Colonic mucosa (tissue), 4 donors: ENCODE results near the gene PLEKHA1. TPM values are rescaled to one million over a fixed set of nuclear protein-coding genes. Genes with fewer than 3 reads are reported as not detected.

Experiments
- DNase-seq: peaks from one replicate; pipeline ENCODE4 v3.0.0-alpha.2; 2020
- H3K27ac ChIP-seq: fragments of 200-600 bp; one replicate; pipeline ENCODE4 v1.8.0; 2021
- H3K27me3 ChIP-seq: fragments of 200-600 bp; one replicate; pipeline ENCODE4 v1.8.0; 2021
- H3K36me3 ChIP-seq: fragments of 200-600 bp; one replicate; pipeline ENCODE4 v1.8.0; 2021
- H3K4me1 ChIP-seq: fragments of 200-600 bp; one replicate; pipeline ENCODE4 v1.8.0; 2021; ENCODE audit warnings: mild to moderate bottlenecking
- H3K4me3 ChIP-seq: fragments of 200-600 bp; one replicate; pipeline ENCODE4 v1.8.0; 2021
- H3K9ac ChIP-seq, 2 donors: one replicate each; pipeline ENCODE4 v1.7.0; 2013; ENCODE audit warnings: control low read depth in 2 of 2, low read depth in 2 of 2, low read length in 2 of 2
- H3K9me3 ChIP-seq: fragments of 200-600 bp; one replicate; pipeline ENCODE4 v1.8.0; 2021
- CTCF ChIP-seq: fragments of 200-600 bp; IDR thresholded peaks from one replicate; pipeline ENCODE4 v1.8.0; 2022; ENCODE audit warnings: antibody characterized with exemption, mild to moderate bottlenecking
- intact Hi-C: fragments of 100-400 bp; cut with DNase I; formaldehyde crosslinking; loops from one replicate; pipeline ENCODE4 v1.14.1; 2022
- total RNA-seq, 2 donors: library from RNA; stranded (reverse); fragmentation: NEBNext Ultra II Directional in 1 of 2; extraction: Animal tissue kit (Norgen Biotek cat#: 25700) in 1 of 2; gene quantifications; one replicate each; pipeline ENCODE4 v1.2.1, GENCODE V29; 2021
- donor health status: healthy.
- donor health status: DM: no; HTN: no; CAD: no.
- donor health status: DM: no; HTN: no; CAD: no.

Gene PLEKHA1
- total RNA-seq, 2 donors from 2014 or later: 34.8 to 55.6 TPM

GRCh38 chr10:122421054-122421625 lies 46.6 kb downstream of the PLEKHA1 start:
- intact Hi-C loops: no loop called here
- no peak overlapping the region for H3K27ac ChIP-seq

GRCh38 chr10:122421742-122422141 lies 47.2 kb downstream of the PLEKHA1 start:
- no peak for DNase-seq
- Histone ChIP-seq H3K4me1 (no peaks in the 10 kb centered on the region), H3K36me3 (no peaks in the 10 kb centered on the region), H3K27ac (no peak overlapping the region), H3K4me3 (no peak overlapping the region), H3K9me3 (no peaks in the 10 kb centered on the region), H3K9ac (no peak overlapping the region), H3K27me3 (no peaks in the 10 kb centered on the region)
- intact Hi-C loops: no loop called here
- no peak for TF ChIP-seq CTCF

More at GRCh38 chr10:122421054-122421625, 46.6 kb downstream of the PLEKHA1 start:
- no peak for TF ChIP-seq CTCF
- no peaks in the 10 kb centered on the region for H3K4me1 ChIP-seq
- no peak overlapping the region for H3K4me3 ChIP-seq
- H3K36me3 ChIP-seq: peaks cover 4% of the 10 kb centered on the region
- DNase-seq: no peak
- no peak overlapping the region for H3K9ac ChIP-seq
- no peaks in the 10 kb centered on the region for H3K9me3 ChIP-seq
- no peaks in the 10 kb centered on the region for H3K27me3 ChIP-seq

- Histone ChIP-seq H3K4me1 (no peaks in the 10 kb centered on the region), H3K27me3 (no peaks in the 10 kb centered on the region), H3K9ac (no peak overlapping the region), H3K36me3 (no peaks in the 10 kb centered on the region), H3K27ac (no peak overlapping the region), H3K4me3 (no peak overlapping the region), H3K9me3 (no peaks in the 10 kb centered on the region)
- intact Hi-C loops: no loop called here
- no peak for TF ChIP-seq CTCF
- DNase-seq: no peak
These were observed 47.9 kb downstream of the PLEKHA1 start for GRCh38 chr10:122422266-122422989.

GRCh38 chr10:122424059-122424458 lies 49.6 kb downstream of the PLEKHA1 start:
- no peak for DNase-seq
- H3K4me3 ChIP-seq: no peak overlapping the region
- no peaks in the 10 kb centered on the region for H3K4me1 ChIP-seq
- H3K27ac ChIP-seq: no peak overlapping the region
- no peaks in the 10 kb centered on the region for H3K36me3 ChIP-seq
- no peak for TF ChIP-seq CTCF
- no peak overlapping the region for H3K9ac ChIP-seq
- H3K27me3 ChIP-seq: no peaks in the 10 kb centered on the region
- no peaks in the 10 kb centered on the region for H3K9me3 ChIP-seq
- intact Hi-C loops: no loop called here

- no peak overlapping the region for H3K27ac ChIP-seq
- H3K36me3 ChIP-seq: no peaks in the 10 kb centered on the region
- DNase-seq: no peak
- no peak overlapping the region for H3K9ac ChIP-seq
- no peak for TF ChIP-seq CTCF
- no peaks in the 10 kb centered on the region for H3K27me3 ChIP-seq
- no peaks in the 10 kb centered on the region for H3K9me3 ChIP-seq
- intact Hi-C loops: no loop called here
- H3K4me1 ChIP-seq: no peaks in the 10 kb centered on the region
- H3K4me3 ChIP-seq: no peak overlapping the region
These were observed 52.3 kb downstream of the PLEKHA1 start for GRCh38 chr10:122426829-122427228.
